Measurements from ENCODE around the gene YIF1A.
"Not testable (repeated sequence)": the region's sequence is repeated elsewhere in the genome, so short reads cannot be mapped to it uniquely, and the experiment has no call there.

YIF1A gene

GRCh38 chr11:66285250-66285947 is 3.5 kb downstream of the YIF1A start:
- DNase-seq: no peak

- no peak for DNase-seq
Observed at GRCh38 chr11:66284526-66285078, 4.3 kb downstream of the YIF1A start.

DNA sequence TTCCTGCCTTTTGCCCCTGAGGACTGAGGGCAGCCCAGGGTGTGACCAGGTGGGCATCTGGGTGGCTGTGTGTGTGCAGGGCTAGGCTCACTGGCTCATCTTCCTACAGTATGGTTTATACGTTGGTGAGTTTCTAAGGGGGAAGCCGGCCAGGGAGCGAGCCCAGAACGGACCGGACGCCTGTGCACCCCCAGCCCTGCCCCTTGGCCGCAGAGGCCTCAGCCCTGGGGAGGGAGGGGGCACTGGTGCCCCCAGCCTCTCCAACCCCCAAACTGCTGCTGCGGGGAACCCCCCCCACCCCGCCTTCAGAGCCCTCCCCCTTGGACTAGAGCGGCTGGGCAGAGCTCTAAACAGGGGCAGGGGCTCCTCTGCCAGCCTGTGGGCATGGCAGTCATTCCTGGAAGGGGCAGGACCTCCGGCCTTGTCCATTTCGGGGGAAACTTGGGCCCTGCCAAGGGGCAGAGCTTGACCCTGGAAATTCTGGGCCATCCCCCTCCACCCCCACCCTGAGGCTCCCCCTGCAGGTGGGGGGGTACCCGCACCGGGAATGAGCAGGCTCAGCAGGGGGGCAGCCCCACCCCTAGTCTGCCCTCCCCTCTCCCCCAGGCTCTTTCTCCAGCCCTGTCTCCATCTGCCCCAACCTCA is 5.4 kb downstream of the YIF1A start:
- no peak for DNase-seq

GRCh38 chr11:66282468-66283455 is 6.2 kb downstream of the YIF1A start:
- DNase-seq: peak; percentile 97

DNA sequence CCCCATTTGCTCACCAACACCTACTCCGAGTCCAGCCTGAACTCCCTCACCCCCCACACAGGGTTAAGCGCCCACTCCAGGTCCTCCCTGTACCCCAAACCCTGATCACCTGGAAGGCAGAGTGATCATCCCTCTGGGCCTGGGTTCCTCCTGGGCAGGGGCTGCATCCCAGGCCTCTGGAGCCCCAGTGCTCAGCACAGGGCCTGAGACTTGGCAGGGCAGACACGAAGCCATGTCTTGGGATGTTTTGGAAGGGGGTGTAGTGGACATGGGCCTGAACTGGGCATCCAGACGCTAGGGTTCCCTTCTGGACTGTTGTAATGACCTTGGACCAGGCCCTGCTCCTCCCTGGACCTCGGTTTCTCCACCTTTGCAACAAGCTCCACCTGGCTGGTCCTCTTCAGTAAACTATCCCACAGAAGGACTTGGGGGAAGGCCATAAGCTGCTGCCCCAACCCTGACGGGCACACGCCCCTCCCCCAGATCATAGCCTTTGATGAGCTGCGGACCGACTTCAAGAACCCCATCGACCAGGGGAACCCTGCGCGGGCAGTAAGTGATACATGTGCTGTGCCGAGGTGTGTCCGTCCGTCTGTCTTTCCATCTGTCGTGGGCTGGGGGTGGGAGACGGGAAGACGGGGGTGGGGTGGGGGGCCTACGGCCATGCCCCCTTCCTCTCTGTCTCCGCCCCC is 7.0 kb downstream of the YIF1A start:
- no peak for DNase-seq

GRCh38 chr11:66281001-66281400 is 7.9 kb downstream of the YIF1A start:
- DNase-seq: no peak

- no peak for DNase-seq
Observed at GRCh38 chr11:66280428-66280827, 8.5 kb downstream of the YIF1A start.

GRCh38 chr11:66279092-66279734 is 9.7 kb downstream of the YIF1A start:
- DNase-seq: no peak

DNA sequence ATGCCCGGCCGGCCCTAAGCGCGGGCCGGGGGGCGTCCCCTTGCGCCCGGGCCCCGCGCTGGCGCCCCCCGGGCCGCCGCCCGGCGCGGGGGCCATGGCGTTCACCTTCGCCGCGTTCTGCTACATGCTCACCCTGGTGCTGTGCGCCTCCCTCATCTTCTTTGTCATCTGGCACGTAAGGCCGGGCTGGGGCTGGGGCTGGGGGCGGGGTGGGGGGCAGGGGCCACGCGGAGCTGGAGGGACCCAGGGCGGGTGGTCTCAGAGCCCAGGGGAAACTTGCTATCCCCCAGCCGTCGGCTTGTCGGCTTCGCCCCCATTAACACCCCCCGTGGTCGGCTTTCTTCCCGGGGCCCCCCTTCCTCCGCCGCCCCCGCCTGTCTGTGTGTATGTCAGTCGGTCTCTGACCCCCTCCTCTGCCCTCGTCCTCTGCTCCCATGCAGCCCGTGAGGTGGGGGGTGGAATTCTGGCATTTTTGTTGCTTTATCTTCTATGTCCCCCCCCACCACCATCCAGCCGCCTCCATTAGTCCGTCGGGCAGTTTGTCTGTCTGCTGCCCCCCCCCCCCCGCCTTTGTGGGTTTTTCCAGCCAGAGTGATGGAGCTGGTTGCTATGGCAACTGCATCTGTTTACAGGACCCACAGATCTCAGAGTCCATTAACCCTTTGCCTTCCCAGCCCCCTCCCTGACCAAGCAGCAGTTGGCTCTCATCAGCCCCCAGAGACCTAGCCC is 10.4 kb downstream of the YIF1A start:
- DNase-seq: no peak

- peak; percentile 22 for DNase-seq
Observed at GRCh38 chr11:66277471-66278362, 11.2 kb downstream of the YIF1A start, which contains the start of gene CNIH2. CNIH2 (plus strand) TSS chr11:66278175; CDS start chr11:66278457, 282 bp downstream.

DNA sequence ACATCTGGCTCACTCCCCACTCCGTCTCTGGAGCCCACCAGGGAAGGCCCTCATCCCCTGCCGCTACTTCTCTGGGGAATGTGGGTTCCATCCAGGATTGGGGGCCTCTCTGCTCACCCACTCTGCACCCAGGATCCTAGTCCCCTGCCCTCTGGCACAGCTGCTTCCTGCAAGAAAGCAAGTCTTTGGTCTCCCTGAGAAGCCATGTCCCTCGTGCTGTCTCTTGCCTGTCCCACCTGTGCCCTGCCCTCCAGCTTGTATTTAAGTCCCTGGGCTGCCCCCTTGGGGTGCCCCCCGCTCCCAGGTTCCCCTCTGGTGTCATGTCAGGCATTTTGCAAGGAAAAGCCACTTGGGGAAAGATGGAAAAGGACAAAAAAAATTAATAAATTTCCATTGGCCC is 11.9 kb downstream of the YIF1A start:
- not testable (repeated sequence) for DNase-seq

GRCh38 chr11:66276619-66277018 is 12.3 kb downstream of the YIF1A start:
- not testable (repeated sequence) for DNase-seq

GRCh38 chr11:66275984-66276612 is 12.8 kb downstream of the YIF1A start:
- DNase-seq: no peak

GRCh38 chr11:66275396-66275795 is 13.5 kb downstream of the YIF1A start:
- no peak for DNase-seq

DNA sequence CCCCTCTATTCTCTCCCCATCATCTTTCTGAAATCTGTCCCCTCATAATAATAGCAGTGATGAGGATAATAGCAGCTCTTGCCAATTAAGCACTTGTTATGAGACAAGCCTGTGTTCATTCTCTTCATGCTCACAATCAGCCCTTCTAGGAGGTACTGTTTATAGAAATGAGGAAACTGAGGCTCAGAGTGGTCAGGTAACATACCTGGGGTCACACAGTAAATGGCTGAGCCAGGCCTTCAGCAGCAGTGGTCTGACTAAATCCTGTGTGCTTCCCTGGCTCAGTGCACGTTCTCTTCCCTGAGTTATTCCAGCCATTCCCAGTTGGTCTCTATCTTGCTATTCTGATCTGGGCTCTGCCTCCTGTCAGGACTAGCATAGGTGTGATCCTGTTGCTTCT is 14.7 kb downstream of the YIF1A start:
- DNase-seq: no peak

DNA sequence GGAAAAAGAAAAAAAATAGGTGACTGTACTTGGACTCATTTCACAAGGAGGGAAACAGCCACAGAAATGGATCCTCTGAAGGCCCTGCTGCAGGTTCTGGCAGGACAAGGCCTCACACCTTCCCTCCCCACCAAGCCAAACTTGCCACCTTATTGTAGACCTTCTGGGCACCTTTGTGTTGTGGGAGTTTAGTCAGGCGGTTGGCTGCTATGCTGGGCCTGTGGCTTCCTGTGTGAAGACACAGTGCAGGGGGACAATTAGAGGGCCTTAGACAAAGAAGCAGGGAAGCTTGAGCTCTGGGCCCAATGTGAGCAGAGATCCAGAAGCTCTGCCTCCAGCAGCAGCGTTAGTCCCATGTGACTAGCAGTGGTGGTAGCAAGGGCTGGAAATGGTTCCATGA is 16.3 kb downstream of the YIF1A start:
- no peak for DNase-seq

DNA sequence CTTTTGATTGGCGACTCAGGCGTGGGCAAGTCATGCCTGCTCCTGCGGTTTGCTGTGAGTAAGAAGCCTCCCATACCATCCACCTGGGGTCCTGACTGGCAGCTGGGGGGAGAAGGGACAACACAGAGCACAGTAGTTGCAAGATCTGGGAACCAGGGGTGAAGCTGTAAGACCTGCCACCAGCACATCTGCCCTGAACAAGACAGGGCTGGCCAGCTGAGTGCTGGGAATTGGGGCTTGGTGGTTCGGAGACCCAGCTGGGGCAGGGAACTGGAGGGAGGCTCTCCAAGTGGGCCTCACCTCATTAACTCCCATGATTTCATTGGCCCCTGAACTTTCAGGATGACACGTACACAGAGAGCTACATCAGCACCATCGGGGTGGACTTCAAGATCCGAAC is 17.1 kb downstream of the YIF1A start:
- DNase-seq: no peak

GRCh38 chr11:66268952-66269905 is 19.7 kb downstream of the YIF1A start:
- peak; percentile 44 for DNase-seq
